GM21786 (cell line): Measurements from ENCODE around the gene NALCN.
A peak's percentile ranks its signal among the peaks of the same experiment; 100 is the strongest.

Experiments used
- ATAC-seq: cut with Tn5 transposase; IDR thresholded peaks from one replicate; pipeline ENCODE4 v1.9.1; 2021; ENCODE audit not compliant: unreplicated experiment

Gene NALCN

DNA sequence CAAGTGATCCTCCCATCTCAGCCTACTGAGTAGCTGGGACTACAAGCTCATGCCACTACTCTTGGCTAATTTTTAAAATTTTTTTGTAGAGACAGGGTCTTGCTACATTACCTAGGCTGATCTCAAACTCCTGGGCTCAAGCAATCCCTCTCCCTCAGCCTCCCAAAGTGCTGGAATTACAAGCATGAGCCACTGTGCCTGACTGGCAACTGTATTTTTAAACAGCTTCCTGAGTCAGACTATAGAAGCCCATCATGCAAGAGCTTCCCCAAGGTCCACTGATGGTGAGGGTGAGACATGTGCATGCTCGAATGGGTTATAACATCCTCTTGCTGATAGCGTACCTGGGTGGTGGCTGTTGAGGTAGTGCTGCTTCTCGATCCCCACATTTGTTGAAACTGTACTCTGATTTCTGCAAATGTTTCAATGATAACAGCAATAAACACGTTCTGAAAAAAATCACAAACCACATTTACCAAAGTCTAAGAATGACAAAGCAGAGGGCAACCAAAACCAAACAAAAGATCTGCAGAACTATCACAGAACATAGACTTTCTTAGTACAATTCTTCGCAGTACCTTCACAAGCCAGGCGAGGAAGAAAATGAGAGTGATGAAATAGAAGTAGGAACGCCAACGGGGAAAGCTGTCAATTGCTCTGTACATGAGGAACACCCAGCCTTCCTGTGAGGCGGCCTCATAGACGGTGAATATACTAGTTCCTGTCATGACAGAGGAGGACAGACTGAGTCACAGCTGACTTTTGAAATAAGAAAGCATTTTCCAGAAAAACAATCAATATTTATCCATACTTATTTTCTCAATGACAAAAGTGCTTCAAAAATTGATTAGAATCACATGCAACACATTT is 124.4 kb downstream of the NALCN start:
- ATAC-seq, result no peak

DNA sequence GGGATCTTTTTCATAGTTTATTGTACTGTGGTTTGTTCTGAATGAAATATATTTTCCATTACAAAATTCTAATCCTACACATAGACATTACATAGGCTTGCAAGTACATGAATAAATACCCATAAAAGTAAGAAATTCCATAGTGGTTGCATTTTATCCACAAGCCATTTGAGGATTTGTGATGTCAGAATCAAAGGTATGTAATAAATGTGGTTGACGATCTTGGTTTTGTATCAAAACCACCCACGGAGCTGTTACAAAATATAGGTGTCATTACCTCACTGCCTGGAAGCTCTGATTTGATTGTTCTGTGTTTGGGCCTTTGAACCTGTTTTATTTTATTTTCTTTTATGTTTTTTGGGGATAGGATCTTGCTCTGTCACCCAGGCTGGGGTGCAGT is 125.1 kb downstream of the NALCN start:
- ATAC-seq, result no peak

GRCh38 chr13:101289764-101290163 is 126.5 kb downstream of the NALCN start:
- ATAC-seq, result no peak

DNA sequence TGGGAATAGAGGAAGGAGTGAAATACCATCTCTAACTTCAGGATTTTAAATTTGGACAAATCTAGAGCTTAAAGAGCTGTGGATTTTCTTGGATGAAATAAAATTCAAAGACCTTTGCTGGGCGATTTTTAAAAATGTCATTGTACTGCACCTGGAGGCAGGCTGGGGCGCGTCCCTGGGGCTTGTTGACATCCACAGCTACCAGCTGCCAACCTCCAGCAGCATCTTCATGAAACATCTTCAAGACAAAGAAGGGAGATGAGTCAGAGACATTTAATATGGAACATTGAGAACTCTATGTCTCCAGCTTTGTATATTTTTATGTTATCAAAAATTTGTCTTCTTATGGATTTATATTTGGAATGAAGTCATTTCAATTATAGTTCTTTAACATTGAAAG is 132.5 kb downstream of the NALCN start:
- ATAC-seq, result no peak

DNA sequence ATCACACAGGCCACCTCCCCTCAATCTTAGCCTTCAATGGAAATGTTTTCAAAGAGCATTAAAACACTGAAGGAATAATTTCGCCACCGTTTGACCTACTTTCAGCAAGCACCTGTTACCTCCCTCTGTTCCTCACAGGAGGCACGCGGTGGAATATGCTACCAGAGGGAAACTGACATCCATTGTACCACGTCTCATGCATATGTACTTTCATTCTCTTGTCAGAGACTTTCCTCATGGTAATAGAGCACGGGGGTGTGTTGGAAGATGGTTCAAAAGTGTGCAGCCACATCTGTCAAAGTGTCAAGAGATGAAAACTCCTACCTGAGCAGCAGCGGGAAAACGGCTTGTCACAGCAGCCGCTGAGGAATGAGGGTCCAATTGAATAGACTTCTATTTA is 143.4 kb downstream of the NALCN start:
- no peak for ATAC-seq

DNA sequence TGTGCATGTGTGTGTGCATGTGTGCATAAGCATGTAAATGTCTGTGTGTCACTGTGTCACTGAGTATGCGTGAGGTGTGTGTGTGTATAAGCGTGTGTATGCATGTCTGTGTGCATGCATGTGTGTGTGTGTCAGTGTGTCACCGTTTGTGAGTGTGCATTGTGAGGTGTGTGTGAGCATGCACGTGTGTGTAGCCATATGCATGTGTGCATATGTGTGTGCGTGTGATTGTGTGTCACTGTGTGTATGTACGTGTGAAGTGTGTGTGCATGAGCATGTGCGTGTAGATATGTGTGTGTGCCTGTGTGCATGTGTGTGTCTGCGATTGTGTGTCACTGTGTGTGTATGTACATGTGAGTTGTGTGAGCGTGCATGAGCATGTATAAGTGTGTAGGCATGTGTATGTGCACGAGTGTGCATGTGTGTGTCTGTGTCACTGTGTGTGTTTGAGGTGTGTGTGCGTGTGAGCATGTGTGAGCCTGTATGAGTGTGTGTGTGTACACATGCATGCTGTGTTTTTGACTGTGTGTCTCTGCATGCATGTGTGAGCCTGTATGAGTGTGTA is 144.5 kb downstream of the NALCN start:
- no peak for ATAC-seq

DNA sequence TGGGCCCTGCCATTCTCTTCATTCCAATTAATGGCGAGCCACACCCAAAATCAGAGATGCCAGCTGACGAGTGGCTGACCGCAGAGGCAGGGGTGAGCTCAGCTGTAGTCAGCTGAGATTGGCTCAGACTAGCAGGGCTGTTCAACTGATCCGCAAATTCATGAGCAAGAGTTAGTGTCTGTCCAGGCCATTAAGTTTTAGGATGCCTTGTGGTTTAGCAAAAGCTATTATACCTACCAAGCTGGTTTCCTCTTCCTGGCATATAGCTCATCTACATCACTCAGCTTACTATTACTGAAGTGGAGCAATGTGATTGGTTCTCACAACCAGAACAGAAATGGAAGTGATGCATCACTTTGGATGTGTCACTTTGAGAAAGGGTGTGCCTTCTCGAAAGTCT is 148.7 kb downstream of the NALCN start:
- no peak for ATAC-seq

GRCh38 chr13:101265934-101266333 is 150.4 kb downstream of the NALCN start:
- ATAC-seq, result no peak

- ATAC-seq, result no peak
Observed at GRCh38 chr13:101264931-101265330, 151.4 kb downstream of the NALCN start.

DNA sequence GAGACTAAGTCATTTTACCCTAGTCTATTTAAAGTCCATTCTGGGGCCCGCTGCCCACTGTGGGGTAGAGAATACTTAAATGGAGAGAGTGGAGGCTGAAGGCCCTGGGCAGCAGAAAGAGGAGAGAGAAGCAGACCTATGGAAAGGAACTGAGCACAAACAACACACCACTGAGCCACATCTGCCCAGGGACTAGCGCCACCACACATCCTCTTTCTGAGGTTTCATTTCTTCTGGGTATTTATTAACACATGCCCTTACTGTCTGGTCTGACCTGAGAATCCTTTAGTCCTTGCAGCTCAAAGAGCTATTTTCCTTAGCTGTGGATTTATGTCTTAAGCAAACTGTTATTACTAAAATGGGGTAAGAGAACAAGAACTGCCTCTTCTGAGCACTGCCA is 154.0 kb downstream of the NALCN start:
- peak; percentile 69 for ATAC-seq

DNA sequence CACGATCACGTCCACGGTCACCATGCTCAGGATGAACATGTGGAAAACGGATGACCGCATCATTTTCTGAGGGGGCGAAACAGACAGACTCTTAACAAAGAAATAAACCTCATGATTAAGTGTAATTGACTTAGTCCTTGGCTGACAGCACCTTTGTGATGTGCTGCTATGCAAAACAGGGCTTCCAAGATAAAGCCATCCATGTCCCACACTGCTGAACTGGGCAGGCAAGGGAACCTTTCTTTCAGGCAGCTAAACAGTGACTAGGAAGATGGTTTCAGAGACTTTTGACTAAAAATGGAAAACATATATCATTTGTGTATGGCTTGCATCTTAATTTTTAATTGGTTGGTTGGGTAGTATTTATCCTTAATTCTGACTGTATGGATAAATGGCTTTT is 157.8 kb downstream of the NALCN start:
- ATAC-seq, result no peak

DNA sequence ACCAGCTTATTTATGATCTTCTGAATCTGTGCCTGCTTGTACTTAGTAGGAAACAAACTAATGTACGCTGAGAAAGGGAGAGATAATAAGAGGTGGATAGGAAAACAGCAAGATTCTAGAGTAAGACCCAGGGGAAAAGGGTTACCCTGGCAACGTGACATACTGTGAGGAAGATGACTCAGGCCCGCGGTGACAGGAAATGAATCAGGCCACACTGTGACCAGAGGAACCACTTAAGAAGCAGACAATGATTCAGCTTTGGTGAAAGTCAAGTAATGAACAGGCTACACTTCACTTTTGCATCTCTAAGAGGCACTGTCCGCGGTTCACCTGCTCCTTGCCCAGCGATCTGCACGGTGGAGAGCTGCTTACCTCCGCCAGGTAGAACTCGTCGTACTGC is 158.2 kb downstream of the NALCN start:
- ATAC-seq, result peak; percentile 98

- ATAC-seq, result no peak
Observed at GRCh38 chr13:101248739-101249514, 167.4 kb downstream of the NALCN start.

DNA sequence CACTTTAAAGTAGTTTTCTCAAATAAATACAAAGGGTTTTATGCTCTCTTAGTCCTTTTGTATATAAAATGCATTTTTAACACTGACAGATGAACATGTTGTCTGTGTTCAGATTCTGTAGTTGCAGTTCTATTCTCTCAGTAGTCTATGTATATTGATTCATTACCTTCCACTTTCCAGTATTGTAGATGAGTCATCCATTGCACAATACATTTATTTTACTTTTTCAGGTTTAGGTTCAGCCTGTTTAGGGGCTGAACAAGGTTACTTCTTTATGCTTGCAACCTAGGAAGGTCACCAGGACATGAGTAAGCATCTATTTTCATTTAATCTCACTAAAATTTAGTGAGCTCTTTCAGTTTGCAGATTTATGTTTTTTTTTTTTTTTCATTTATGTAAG is 173.6 kb downstream of the NALCN start:
- no peak for ATAC-seq

DNA sequence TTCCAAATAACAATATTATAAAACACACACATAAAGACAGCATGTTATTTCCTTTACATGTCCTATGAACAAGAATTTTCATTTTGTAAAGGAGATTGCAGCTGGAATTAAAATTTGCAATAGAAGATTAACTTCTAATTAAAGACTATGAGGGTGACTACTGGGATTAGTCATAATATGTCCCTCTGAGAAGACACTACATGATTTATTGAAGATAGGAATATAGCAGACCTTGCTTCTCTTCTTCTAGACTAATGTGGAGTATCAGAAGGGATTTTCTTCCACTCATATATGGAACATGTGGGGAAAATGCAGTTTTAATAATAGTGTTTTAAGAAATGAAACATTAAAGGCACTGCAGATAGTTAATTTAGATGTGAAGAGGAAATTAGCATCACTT is 177.8 kb downstream of the NALCN start:
- ATAC-seq, result no peak

GRCh38 chr13:101231751-101232428 is 184.4 kb downstream of the NALCN start:
- ATAC-seq, result no peak

DNA sequence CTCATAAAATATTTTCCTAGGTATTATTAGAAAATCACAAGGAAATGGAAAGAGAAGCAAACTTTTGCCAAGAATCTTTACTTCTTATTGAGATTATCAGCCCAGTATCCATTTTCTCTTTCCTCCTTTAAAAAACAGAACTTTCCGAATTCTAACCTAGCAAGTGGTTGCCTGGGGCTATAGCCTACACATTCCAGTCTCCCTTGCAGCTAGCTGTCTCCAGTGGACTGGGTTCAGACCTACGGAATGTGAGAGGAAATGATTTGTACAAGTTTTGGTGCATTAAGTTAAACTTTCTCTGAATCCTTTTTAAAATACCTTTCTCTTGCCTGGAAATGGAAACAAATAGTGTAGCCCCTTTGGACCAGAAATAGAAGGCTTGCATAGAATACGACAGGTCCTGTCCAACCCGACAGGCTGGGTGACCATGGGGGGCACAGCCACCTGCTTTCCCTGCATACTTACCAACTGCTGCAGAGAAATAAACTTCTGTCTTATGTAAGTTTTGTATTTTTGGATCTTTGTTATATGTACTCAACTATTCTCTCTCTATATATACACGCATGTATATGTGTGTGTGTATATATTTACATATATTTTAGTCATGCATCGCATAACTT is 185.9 kb downstream of the NALCN start:
- ATAC-seq, result no peak

DNA sequence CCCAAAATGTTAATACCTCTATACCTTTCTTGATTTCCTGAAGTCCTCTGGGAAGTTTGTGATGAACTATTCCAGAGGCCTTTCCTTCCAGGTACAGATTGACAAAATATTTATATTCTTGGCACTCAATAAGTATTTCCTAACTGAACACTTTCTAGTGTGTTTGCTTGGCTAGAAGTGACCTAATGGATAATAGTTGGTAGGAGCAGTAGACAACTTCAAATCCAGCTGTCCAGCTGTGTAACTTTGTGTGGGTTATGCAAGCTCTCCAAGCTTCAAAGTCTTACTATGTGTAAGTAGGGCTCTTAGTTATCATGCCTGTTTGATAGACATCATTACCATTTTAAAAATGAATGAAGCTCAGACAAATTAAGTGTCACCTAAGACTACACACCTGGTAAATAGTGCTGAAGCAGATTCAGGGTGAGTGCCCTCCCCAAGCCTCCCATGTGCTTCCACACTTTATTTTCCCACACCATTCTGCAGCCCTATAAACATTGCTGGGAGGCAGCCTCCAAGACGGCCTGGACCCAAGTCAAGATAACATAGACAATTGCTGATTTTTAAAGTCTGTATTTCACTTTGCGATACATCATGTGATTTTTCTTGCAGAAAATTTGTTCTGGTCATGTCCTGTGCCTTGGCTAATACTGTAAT is 196.6 kb downstream of the NALCN start:
- ATAC-seq, result no peak

DNA sequence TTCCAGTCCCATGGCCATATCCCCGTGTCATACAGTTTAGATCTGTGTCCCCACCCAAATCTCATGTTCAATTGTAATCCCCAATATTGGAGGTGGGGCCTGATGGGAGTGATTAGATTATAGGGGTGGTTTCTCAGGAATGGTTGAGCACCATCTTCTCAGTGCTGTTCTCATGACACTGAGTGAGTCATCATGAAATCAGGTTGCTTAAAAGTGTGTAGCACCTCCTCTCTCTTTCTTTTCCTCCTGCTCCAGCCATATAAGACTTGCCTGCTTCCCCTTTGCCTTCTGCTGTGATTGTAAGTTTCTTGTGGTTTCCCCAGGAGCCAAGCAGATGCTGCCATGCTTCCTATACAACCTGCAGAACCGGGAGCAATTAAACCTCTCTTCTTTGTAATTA is 197.8 kb downstream of the NALCN start:
- no peak for ATAC-seq

DNA sequence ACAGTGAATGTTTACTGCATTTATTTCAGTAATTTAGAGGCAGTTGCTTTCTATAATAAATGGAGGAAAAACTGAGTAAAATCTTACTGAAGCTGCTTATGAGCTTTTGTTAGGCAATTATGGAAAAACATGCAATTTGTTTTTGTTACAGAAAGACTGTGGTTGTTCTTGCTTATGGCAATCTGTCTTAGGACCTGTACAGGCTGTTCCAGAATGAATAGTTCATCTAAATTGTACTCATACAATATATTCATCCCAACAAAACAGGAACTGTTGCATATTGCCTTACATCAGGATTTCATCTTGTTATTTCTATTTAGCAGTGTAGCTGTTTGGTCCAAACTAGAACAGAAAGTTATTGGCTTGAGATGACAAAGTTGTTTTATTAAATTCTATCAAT is 199.2 kb downstream of the NALCN start:
- no peak for ATAC-seq
